Heart right ventricle (tissue), 16 donors: ENCODE results near the gene HLCS. TPM values are rescaled to one million over a fixed set of nuclear protein-coding genes. Genes with fewer than 3 reads are reported as not detected.

Source experiments
- ATAC-seq, 8 donors: fragments of 200-7000 bp; cut with Tn5 transposase; one replicate each; pipeline ENCODE4 v1.9.1; 2020; ENCODE audit warnings: mild to moderate bottlenecking in 8 of 8, moderate library complexity in 8 of 8, moderate number of reproducible peaks in 1 of 8
- DNase-seq, 2 donors: peaks; one replicate each; pipeline ENCODE4 v3.0.0-alpha.2; 2020
- H3K27ac ChIP-seq, 10 donors: fragments of 200-600 bp; sonication (generic) in 2 of 10; one replicate each; pipeline versions ENCODE4 v1.5.0 to v1.8.0; 2020 to 2022; ENCODE audit warnings: mild to moderate bottlenecking in 3 of 10
- H3K27me3 ChIP-seq, 7 donors: fragments of 200-600 bp; one replicate each; pipeline ENCODE4 v1.8.0; 2021 to 2022; ENCODE audit warnings: mild to moderate bottlenecking in 2 of 7
- H3K36me3 ChIP-seq, 9 donors: fragments of 200-600 bp; sonication (generic) in 1 of 9; one replicate each; pipeline versions ENCODE4 v1.5.0 to v1.8.0; 2020 to 2022; ENCODE audit warnings: mild to moderate bottlenecking in 2 of 9
- H3K4me1 ChIP-seq, 9 donors: fragments of 200-600 bp; sonication (generic) in 1 of 9; one replicate each; pipeline versions ENCODE4 v1.5.0 to v1.8.0; 2020 to 2022; ENCODE audit warnings: mild to moderate bottlenecking in 4 of 9
- H3K4me3 ChIP-seq, 10 donors: fragments of 200-600 bp; sonication (generic) in 2 of 10; one replicate each; pipeline versions ENCODE4 v1.5.0 to v1.8.0; 2020 to 2022; ENCODE audit warnings: mild to moderate bottlenecking in 7 of 10, moderate library complexity in 2 of 10
- H3K9me3 ChIP-seq, 11 donors: fragments of 200-600 bp in 10 of 11; sonication (generic) in 2 of 11; one replicate each; pipeline versions ENCODE4 v1.5.0 to v1.8.0; 2013 to 2022; ENCODE audit warnings: mild to moderate bottlenecking in 2 of 11, control low read depth in 1 of 11, moderate library complexity in 1 of 11
- CTCF ChIP-seq, 9 donors: fragments of 200-600 bp; sonication (generic) in 2 of 9; IDR thresholded peaks; one replicate each; pipeline versions ENCODE4 v1.5.0 to v1.8.0; 2021 to 2022; ENCODE audit warnings: antibody characterized with exemption in 9 of 9, mild to moderate bottlenecking in 5 of 9, moderate library complexity in 1 of 9
- WGBS, 2 donors: extraction: QIAGEN DNeasy Blood & Tissue Kit; methylation state at CpG; one replicate each; pipeline ENCODE4 v1.1.7; 2013; ENCODE audit warnings: inconsistent platforms in 1 of 2; 5-methylcytosine and 5-hydroxymethylcytosine counted together
- intact Hi-C, 10 donors: fragments of 100-400 bp; cut with DNase I; formaldehyde crosslinking; loops; one replicate each; pipeline versions ENCODE4 v1.11.1 to v1.14.2; 2022
- polyA plus RNA-seq, 2 donors: library from polyadenylated mRNA; stranded (reverse); fragments of 200-250 nt; gene quantifications; one replicate each; pipeline ENCODE4 v1.2.3, GENCODE V29; 2013
- total RNA-seq, 10 donors: library from RNA; stranded (reverse); fragmentation: NEBNext Ultra II Directional in 3 of 10; extraction: Animal tissue kit (Norgen Biotek cat#: 25700) in 3 of 10; gene quantifications; one replicate each; pipeline versions ENCODE4 v1.2.1 to v1.2.4, GENCODE V29; 2021 to 2023
- donor health status: Arrhythmogenic right ventricular cardiomyopathy.
- donor health status: ischemic (EF 13 %, LVEDD 7.1; RV severe dilation, severe dysfunction).
- donor health status: healthy with polysubstance abuse.
- donor health status: DM: no; HTN: yes; CAD: no.
- donor health status: DM: no; HTN: no; CAD: no.
- donor health status: ischemic (EF 25% LVEDD 6.9; RV normal size, moderate dysfunction).
- donor health status: ischemic (EF 25% LVEDD 5.7; RV mildly dilated, moderate dysfunction).
- donor health status: healthy.
- donor health status: DM: yes; HTN: yes; CAD: no.
- donor health status: Ischemic cardiomyopathy.
- donor health status: ischemic (EF 35%, LVEDD 5.7; RV mildly dilated, moderate dysfunction).
- donor health status: nonischemic (EF 11% LVEDD 7.7; RV severe dilation, severe dysfunction).
- donor health status: DM: yes; HTN: yes; CAD: no.
- donor health status: PGD.
- donor health status: ischemic (EF 29% LVEDD 5.4; RV normal size, mild dysfunction).
- donor health status: nonischemic (EF 23%, LVEDD 6.1; RV moderate dilation, normal function).

HLCS gene
- total and polyA plus RNA-seq, 12 donors: 2.0 to 9.6 (median 6.7) TPM

- Histone ChIP-seq H3K27me3 (no peaks in the 10 kb centered on the region), H3K4me3 (no peak overlapping the region), H3K36me3 (no peaks in the 10 kb centered on the region), H3K27ac (peak overlapping the region in 2 of 10 donors; percentile 2 to 34), H3K9me3 (no peaks in the 10 kb centered on the region), H3K4me1 (peaks cover 0 to 31% (median 21%) of the 10 kb centered on the region in 9 donors)
- TF ChIP-seq CTCF (IDR thresholded peaks at IDR 0.05): no peak
- DNase-seq (no peak), ATAC-seq (peak in 6 of 8 donors; percentile 29 to 60 (median 38))
- 47 to 60% methylated on average over 8 of the region's 8 CpGs for WGBS, 2 donors
- intact Hi-C loops: loop anchor here in 1 of 10 donors (2.0 kb wide), 1 partner anchor 52 kb away; no protein-coding TSS in a partner anchor
Observed at GRCh38 chr21:36769051-36769839, 197.2 kb downstream of the HLCS start.

GRCh38 chr21:36768496-36768895 is 198.0 kb downstream of the HLCS start:
- intact Hi-C loops: loop anchor here in 1 of 10 donors (2.0 kb wide), 1 partner anchor 52 kb away; no protein-coding TSS in a partner anchor
- WGBS, 2 donors: 76 to 78% methylated on average over 13 of the region's 13 CpGs
- TF ChIP-seq CTCF (IDR thresholded peaks at IDR 0.05): no peak

GRCh38 chr21:36767096-36767495 is 199.4 kb downstream of the HLCS start:
- WGBS, 2 donors: 92 to 96% methylated on average over 11 of the region's 11 CpGs
- H3K27me3 ChIP-seq: no peaks in the 10 kb centered on the region
- H3K4me1 ChIP-seq: peaks cover 0 to 20% (median 10%) of the 10 kb centered on the region in 9 donors
- DNase-seq (no peak), ATAC-seq (no peak)
- intact Hi-C loops: no loop called here
- no peaks in the 10 kb centered on the region for H3K36me3 ChIP-seq
- no peak overlapping the region for H3K27ac ChIP-seq
- no peaks in the 10 kb centered on the region for H3K9me3 ChIP-seq
- H3K4me3 ChIP-seq: no peak overlapping the region
- TF ChIP-seq CTCF (IDR thresholded peaks at IDR 0.05): no peak

More at GRCh38 chr21:36768496-36768895, 198.0 kb downstream of the HLCS start:
- H3K36me3 ChIP-seq: no peaks in the 10 kb centered on the region
- ATAC-seq (no peak), DNase-seq (no peak)
- H3K4me3 ChIP-seq: no peak overlapping the region
- H3K4me1 ChIP-seq: peaks cover 0 to 29% (median 15%) of the 10 kb centered on the region in 9 donors
- peak overlapping the region in 3 of 10 donors; percentile 2 to 34 (median 18) for H3K27ac ChIP-seq
- no peaks in the 10 kb centered on the region for H3K27me3 ChIP-seq
- H3K9me3 ChIP-seq: no peaks in the 10 kb centered on the region

GRCh38 chr21:36766511-36766910 is 200.0 kb downstream of the HLCS start:
- peaks cover 0 to 20% (median 10%) of the 10 kb centered on the region in 9 donors for H3K4me1 ChIP-seq
- intact Hi-C loops: no loop called here
- ATAC-seq: no peak
- WGBS, 2 donors: 95 to 96% methylated on average over 6 of the region's 6 CpGs
- no peak overlapping the region for H3K4me3 ChIP-seq
- H3K36me3 ChIP-seq: no peaks in the 10 kb centered on the region
- DNase-seq: no peak
- H3K27ac ChIP-seq: no peak overlapping the region
- H3K27me3 ChIP-seq: no peaks in the 10 kb centered on the region
- no peaks in the 10 kb centered on the region for H3K9me3 ChIP-seq
- no peak for TF ChIP-seq CTCF (IDR thresholded peaks at IDR 0.05)
